Fibroblast of mammary gland (primary cell): Measurements from ENCODE around the gene PLSCR5.

Experiments
- DNase-seq: peaks from one replicate; pipeline ENCODE4 v3.0.0-alpha.2; 2010; ENCODE audit warnings: low read depth
- H3K4me3 ChIP-seq: 2 replicates; pipeline ENCODE4 v1.5.1; 2011; ENCODE audit warnings: low read depth, mild to moderate bottlenecking, low read length, moderate library complexity; ENCODE audit not compliant: control insufficient read depth
- CTCF ChIP-seq: conservative IDR thresholded peaks from 2 replicates; pipeline ENCODE4 v1.5.1; 2011; ENCODE audit warnings: low read depth, low read length, inconsistent platforms; ENCODE audit not compliant: control insufficient read depth, insufficient read depth

PLSCR5 gene

GRCh38 chr3:146550743-146551510 is 54.2 kb downstream of the PLSCR5 start:
- TF ChIP-seq CTCF = no peak
- peak; percentile 97 for DNase-seq

GRCh38 chr3:146550070-146550615 is 55.0 kb downstream of the PLSCR5 start:
- no peak overlapping the region for H3K4me3 ChIP-seq
- DNase-seq = no peak
- TF ChIP-seq CTCF = no peak

More at GRCh38 chr3:146550743-146551510, 54.2 kb downstream of the PLSCR5 start:
- no peak overlapping the region for H3K4me3 ChIP-seq

- TF ChIP-seq CTCF = no peak
- no peak for DNase-seq
- H3K4me3 ChIP-seq = no peak overlapping the region
Measured at GRCh38 chr3:146547235-146547835, 57.8 kb downstream of the PLSCR5 start.

- no peak for DNase-seq
- no peak for TF ChIP-seq CTCF
- no peak overlapping the region for H3K4me3 ChIP-seq
Measured at GRCh38 chr3:146546366-146546965, 58.7 kb downstream of the PLSCR5 start.

GRCh38 chr3:146544929-146545528 is 60.1 kb downstream of the PLSCR5 start:
- DNase-seq = no peak
- H3K4me3 ChIP-seq = peak overlapping the region; percentile 84
- no peak for TF ChIP-seq CTCF
